Pancreas (tissue), 10 donors: ENCODE data around the gene VPS52. TPM values are rescaled to one million over a fixed set of nuclear protein-coding genes. Genes with fewer than 3 reads are reported as not detected.

Source experiments
- ATAC-seq, 4 donors: fragments of 200-7000 bp; cut with Tn5 transposase; one replicate each; pipeline versions ENCODE4 v1.8.0 to v1.9.1; 2020; ENCODE audit warnings: mild to moderate bottlenecking in 4 of 4, moderate library complexity in 4 of 4
- DNase-seq, 6 donors: peaks; one replicate each; pipeline ENCODE4 v3.0.0-alpha.2; 2020
- FAIRE-seq: peaks from 2 replicates; lab custom pipeline; 2012; peaks lifted over from hg19 to GRCh38; lab: Jason Lieb, UNC
- H3K27ac ChIP-seq, 4 donors: fragments of 200-600 bp; sonication (generic); 1 replicate in 3 of 4; 2 replicates in 1 of 4; pipeline versions ENCODE4 v1.5.0 to v1.8.0; 2020
- H3K27me3 ChIP-seq, 4 donors: fragments of 200-600 bp; one replicate each; pipeline ENCODE4 v1.8.0; 2021
- H3K36me3 ChIP-seq, 3 donors: fragments of 200-600 bp; sonication (generic) in 1 of 3; one replicate each; pipeline versions ENCODE4 v1.5.0 to v1.8.0; 2020 to 2021
- H3K4me1 ChIP-seq, 3 donors: fragments of 200-600 bp; one replicate each; pipeline ENCODE4 v1.8.0; 2021
- H3K4me3 ChIP-seq, 4 donors: fragments of 200-600 bp; sonication (generic) in 2 of 4; one replicate each; pipeline versions ENCODE4 v1.5.0 to v1.8.0; 2020 to 2021
- H3K9me3 ChIP-seq, 4 donors: fragments of 200-600 bp; one replicate each; pipeline ENCODE4 v1.8.0; 2021
- CTCF ChIP-seq, 4 donors: fragments of 200-600 bp; sonication (generic) in 3 of 4; IDR thresholded peaks; one replicate each; pipeline versions ENCODE4 v1.5.0 to v1.8.0; 2021; ENCODE audit warnings: antibody characterized with exemption in 4 of 4
- WGBS, 2 donors: extraction: QIAGEN DNeasy Blood & Tissue Kit; methylation state at CpG; one replicate each; pipeline ENCODE4 v1.1.7; 2013; 5-methylcytosine and 5-hydroxymethylcytosine counted together
- intact Hi-C, 3 donors: fragments of 100-400 bp; cut with DNase I; formaldehyde crosslinking; loops; one replicate each; pipeline versions ENCODE4 v1.11.1 to v1.14.2; 2022
- polyA plus RNA-seq, 2 donors: library from polyadenylated mRNA; stranded (reverse); fragments of 200-250 nt; gene quantifications; one replicate each; pipeline ENCODE4 v1.2.3, GENCODE V29; 2013
- total RNA-seq, 6 donors: library from RNA; stranded (reverse); fragmentation: NEBNext Ultra II Directional in 4 of 6; extraction: Animal tissue kit (Norgen Biotek cat#: 25700) in 4 of 6; gene quantifications; one replicate each; pipeline versions ENCODE4 v1.2.1 to v1.2.4, GENCODE V29; 2021 to 2023
- donor health status: healthy with polysubstance abuse.
- donor health status: DM: no; HTN: no; CAD: no; lungs with moderate emphysema.
- donor health status: DM: no; HTN: no; CAD: no.
- donor health status: control.
- donor health status: control.
- donor health status: Bipolar disorder and iron deficiency.
- donor health status: DM: yes; HTN: yes; CAD: no.
- donor health status: DM: no; HTN: no; CAD: no.
- donor health status: DM: no; HTN: no; CAD: no.
- donor health status: DM: yes; HTN: yes; CAD: no.

The VPS52 gene
- total and polyA plus RNA-seq, 8 donors = 23.2 to 62.2 (median 30.0) TPM

- WGBS, 2 donors = 0 to 1% methylated on average over 40 to 43 of the region's 43 CpGs
- no peak for TF ChIP-seq CTCF (IDR thresholded peaks at IDR 0.05)
- Histone ChIP-seq H3K4me3 (peak overlapping the region; percentile 23 to 55 (median 26)), H3K27me3 (no peaks in the 10 kb centered on the region), H3K4me1 (peaks cover 0 to 5% (median 5%) of the 10 kb centered on the region in 3 donors), H3K36me3 (peaks cover 0 to 10% (median 0%) of the 10 kb centered on the region in 3 donors), H3K27ac (no peak overlapping the region), H3K9me3 (no peaks in the 10 kb centered on the region)
- intact Hi-C loops = no loop called here
- peak; percentile 30 to 64 (median 42) for ATAC-seq
- no peak for FAIRE-seq
- peak in 5 of 6 donors; percentile 26 to 80 (median 48) for DNase-seq
Measured at GRCh38 chr6:33213166-33213988, 58.3 kb downstream of the VPS52 start.

GRCh38 chr6:33212857-33213165 lies 58.9 kb downstream of the VPS52 start:
- H3K4me3 ChIP-seq = peak overlapping the region; percentile 23 to 55 (median 26)
- DNase-seq (no peak), ATAC-seq (peak in 1 of 4 donors; percentile 4), FAIRE-seq (no peak)
- H3K27ac ChIP-seq = no peak overlapping the region
- 2 to 4% methylated on average over 6 of the region's 6 CpGs for WGBS, 2 donors
- peaks cover 0 to 5% (median 5%) of the 10 kb centered on the region in 3 donors for H3K4me1 ChIP-seq
- intact Hi-C loops = no loop called here
- peaks cover 0 to 10% (median 0%) of the 10 kb centered on the region in 3 donors for H3K36me3 ChIP-seq
- no peaks in the 10 kb centered on the region for H3K27me3 ChIP-seq
- no peaks in the 10 kb centered on the region for H3K9me3 ChIP-seq
- TF ChIP-seq CTCF (IDR thresholded peaks at IDR 0.05) = no peak

GRCh38 chr6:33211666-33212422 lies 59.8 kb downstream of the VPS52 start:
- FAIRE-seq (no peak), DNase-seq (peak in 2 of 6 donors; percentile 42 to 65), ATAC-seq (no peak)
- no peak for TF ChIP-seq CTCF (IDR thresholded peaks at IDR 0.05)
- H3K9me3 ChIP-seq = no peaks in the 10 kb centered on the region
- H3K4me1 ChIP-seq = peaks cover 0 to 8% (median 5%) of the 10 kb centered on the region in 3 donors
- intact Hi-C loops = no loop called here
- no peak overlapping the region for H3K4me3 ChIP-seq
- H3K36me3 ChIP-seq = peaks cover 0 to 10% (median 0%) of the 10 kb centered on the region in 3 donors
- 90 to 91% methylated on average over 17 to 18 of the region's 18 CpGs for WGBS, 2 donors
- no peak overlapping the region for H3K27ac ChIP-seq
- H3K27me3 ChIP-seq = no peaks in the 10 kb centered on the region

- intact Hi-C loops = no loop called here
- no peak overlapping the region for H3K27ac ChIP-seq
- WGBS, 2 donors = 84 to 91% methylated on average over 15 to 17 of the region's 17 CpGs
- no peak overlapping the region for H3K4me3 ChIP-seq
- peaks cover 0 to 8% (median 5%) of the 10 kb centered on the region in 3 donors for H3K4me1 ChIP-seq
- no peak for ATAC-seq
- DNase-seq = peak in 2 of 6 donors; percentile 42 to 63
- H3K27me3 ChIP-seq = no peaks in the 10 kb centered on the region
- peaks cover 0 to 10% (median 0%) of the 10 kb centered on the region in 3 donors for H3K36me3 ChIP-seq
- TF ChIP-seq CTCF (IDR thresholded peaks at IDR 0.05) = no peak
- H3K9me3 ChIP-seq = no peaks in the 10 kb centered on the region
- FAIRE-seq = no peak
Measured at GRCh38 chr6:33211136-33211535, 60.5 kb downstream of the VPS52 start.
